Activated T-helper 1 cell treated with Interleukin-2 at 50 U/mL for 16 hours (primary cell): Measurements from ENCODE around the gene SAC3D1.
A peak's percentile ranks its signal among the peaks of the same experiment; 100 is the strongest.
"Not testable (repeated sequence)": the region's sequence is repeated elsewhere in the genome, so short reads cannot be mapped to it uniquely, and the experiment has no call there.

Experiments
- DNase-seq: peaks from one replicate; pipeline ENCODE4 v3.0.0-alpha.2; 2020; ENCODE audit warnings: low read depth

SAC3D1 gene

DNA sequence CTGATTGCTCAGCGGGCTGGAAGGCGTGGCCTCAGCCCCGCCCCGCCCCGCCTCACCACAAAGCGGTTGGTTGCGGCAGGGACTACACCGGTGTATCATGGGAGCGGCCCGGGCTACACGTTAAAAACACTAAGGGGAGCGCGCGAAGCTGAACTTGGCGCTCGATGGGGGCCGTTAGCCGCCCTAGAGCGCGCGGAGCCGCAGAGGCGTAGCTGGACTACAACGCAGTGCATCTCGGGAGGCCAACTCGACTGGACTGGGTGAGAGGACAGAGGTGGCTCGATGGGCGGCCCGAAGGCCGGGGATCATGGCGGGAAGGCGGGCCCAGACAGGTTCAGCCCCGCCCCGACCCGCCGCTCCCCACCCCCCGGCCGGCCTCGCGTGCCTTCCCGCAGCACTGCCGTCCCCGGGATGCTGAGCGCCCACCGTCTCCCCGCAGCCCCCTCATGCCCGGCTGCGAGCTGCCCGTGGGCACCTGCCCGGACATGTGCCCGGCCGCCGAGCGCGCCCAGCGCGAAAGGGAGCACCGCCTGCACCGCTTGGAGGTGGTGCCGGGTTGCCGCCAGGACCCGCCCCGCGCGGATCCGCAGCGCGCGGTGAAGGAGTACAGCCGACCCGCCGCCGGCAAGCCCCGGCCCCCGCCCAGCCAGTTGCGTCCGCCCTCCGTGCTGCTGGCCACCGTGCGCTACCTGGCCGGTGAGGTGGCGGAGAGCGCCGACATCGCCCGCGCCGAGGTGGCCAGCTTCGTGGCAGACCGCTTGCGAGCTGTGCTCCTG is at the start of gene SAC3D1:
Gene SAC3D1 (plus strand): TSS at position 364 of the 776 bp plus-strand sequence. CDS start 83 bp downstream, at position 447.
- DNase-seq: peak; percentile 74

DNA sequence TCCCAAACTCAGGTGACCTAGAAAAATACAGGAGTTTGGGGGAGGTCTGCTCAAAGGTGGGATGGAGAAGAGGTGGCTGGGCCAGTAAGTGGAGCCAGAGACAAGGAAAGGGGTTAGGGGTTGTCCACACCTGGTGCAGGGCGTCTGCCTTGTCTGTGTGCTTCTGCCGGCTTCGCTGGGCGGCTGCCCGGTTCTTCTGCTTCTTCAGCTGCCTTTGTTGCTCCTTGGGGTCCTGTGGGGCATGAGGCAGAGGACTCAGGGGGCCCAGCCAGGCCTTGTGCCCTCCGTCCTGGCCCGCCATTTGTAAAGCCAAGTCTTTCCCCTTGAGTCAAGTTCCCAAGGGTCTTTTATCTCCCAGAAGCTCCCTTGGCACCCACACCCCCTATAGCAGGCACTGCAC is 46.7 kb upstream of the SAC3D1 start:
- DNase-seq: no peak

DNA sequence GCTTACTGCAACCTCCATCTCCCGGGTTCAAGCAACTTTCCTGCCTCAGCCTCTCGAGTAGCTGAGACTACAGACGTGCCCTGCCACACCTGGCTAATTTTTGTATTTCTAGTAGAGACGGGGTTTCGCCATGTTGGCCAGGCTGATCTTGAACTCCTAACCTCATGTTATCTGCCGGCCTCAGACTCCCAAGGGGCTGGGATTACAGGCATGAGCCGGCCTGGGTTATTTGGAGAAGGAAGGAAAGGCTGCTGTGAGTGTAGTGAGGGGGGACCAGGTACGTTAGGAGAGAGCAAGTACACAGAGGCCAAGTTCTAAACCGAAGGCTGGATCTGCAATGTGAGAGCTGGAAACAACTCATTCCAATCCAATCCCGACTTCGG is 44.7 kb upstream of the SAC3D1 start:
- no peak for DNase-seq

DNA sequence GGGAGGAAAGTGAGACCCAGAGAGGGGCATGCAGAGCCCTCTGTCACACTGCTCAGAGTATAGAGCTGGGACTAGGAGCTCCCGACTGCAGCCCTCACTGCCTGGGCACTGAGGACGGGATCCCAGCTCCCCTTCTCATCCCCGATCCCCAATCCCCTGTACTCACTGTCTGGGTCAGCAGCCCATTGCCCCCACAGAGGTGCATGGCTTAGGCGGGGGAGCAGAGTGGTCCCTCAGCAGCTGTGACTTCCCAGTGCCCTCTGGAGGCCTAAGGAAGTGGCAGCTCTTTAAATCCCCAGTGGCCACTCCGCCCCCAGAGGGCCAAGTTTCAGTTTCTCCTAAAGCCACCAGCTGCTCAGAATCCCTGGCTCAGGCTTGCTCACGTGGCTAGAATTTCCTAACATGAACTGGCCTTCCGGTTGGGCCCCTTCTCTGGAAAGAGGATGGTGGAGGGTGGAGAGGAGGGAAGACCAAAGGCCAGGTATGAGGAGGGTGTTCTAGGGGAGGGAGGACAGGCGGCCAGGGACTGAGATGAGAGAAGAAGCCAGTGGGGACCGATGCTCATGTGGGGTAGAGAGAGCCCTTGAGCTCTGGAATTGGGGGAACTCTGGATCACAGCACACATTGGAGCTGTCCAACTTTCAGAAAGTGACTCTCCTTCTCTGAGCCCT is 44.2 kb upstream of the SAC3D1 start, which contains the start of gene BATF2:
Gene BATF2 (minus strand): TSS at position 262 of the 671 bp plus-strand sequence. CDS start 57 bp downstream, at position 205.
- no peak for DNase-seq

DNA sequence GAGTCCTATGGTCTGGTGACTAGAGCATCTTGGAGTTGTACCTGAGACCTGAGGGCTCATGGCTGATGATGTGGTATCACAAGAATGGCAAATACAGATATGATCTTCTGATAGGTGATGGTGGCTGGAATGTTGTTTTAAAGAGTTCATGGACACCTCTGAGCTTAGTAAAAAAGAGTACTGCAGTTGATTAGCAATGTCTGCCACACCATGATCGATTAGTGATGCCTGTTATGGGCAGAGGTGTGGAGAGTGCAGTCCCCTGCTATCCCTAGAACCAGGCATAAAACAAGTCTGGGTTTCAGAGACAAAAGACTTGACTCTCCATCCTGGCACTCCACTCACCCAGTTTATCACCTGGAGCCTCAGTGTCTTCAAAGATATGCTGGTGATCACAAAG is 42.9 kb upstream of the SAC3D1 start:
- no peak for DNase-seq

DNA sequence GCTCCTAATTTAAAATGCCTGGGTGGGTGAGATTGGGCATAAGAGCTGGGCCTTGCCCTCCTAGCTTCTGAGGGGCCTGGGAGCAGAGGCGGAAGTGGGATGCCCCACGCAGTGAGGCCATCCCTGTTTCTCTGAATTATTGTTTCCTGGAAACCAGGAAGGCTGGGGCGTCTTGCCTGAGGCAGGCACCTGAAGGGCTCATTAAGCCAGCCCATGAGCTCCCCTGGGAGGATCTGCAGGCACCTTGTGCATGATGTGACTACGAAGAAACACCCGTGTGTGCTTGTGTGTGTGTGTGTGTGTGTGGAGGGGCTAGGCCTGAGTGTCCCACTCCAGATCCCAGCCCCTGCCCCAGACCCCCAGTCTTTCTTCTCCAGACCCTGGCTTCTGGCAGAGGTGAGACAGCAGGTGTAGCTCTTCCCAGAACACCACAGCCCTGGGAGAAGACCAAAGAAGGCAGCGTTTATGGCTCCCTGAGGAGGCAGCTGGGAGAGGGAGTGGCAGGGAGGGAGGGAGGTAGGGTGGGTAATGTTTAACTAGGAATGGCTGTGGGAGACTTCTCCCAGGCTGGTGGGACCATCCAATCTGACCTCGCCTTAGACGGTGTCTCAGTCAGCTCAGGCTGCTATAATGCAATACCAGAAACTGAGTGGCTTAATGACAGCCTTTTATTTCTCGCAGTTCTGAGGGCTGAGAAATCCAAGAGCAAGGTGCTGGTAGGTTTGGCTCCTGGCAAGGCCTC is 42.1 kb upstream of the SAC3D1 start:
- no peak for DNase-seq

DNA sequence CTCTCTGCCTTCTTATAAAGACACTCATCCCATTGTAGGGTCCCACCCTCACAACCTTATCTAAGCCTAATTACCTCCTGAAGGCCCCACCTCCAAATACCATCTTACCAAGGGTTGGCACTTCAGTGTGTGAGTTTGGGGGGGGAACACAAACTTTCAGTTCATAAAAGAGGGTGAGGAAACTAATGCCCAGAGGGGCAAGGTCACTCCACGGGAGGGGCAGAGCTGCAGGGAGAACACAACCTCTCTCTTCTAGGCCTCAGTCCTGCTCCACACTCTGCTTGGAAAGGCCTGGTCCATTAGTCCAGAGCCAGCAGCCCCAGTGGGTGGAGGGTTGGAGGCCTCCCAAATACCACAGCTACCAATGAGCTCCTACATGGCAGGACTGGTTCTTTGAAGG is 41.5 kb upstream of the SAC3D1 start:
- DNase-seq: no peak

DNA sequence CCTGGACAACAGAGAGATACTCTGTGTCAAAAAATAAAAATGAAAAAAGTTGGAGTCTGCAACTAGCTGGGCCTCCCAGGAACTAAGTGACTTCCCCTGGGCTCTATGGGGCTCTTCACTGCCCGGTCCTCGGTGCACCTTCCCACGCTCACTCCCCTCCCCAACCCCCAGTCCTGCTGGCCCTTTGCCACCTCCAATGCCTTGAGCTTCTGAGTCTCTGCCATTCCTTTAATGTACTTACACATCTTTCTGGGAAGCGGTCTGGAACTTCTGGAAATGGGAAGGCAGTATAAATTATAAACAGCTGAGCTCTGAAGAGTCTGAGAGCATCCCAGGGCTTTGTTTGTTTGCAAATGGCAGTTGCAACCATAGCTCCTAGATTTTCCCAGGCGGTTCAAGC is 38.3 kb upstream of the SAC3D1 start:
- DNase-seq: no peak

DNA sequence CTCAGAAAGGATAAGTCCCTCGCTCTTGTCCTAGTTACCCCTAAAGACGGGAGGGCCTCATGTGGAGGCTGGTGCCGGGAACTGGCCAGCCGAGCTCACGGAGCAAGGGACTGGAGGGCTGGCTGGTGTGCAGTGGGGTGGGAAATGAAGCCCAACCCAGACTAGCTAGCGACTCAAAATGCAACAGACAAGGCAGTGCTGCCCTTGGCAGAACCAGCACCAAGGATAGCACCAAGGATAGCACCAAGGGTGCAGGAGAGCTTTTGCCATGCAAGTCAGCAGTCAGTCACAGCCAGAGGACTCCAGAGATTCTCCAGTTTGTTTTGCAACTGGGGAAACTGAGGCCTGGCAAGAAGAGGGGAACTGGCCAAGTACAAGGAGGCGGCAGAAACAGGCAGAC is 37.7 kb upstream of the SAC3D1 start:
- DNase-seq: no peak

DNA sequence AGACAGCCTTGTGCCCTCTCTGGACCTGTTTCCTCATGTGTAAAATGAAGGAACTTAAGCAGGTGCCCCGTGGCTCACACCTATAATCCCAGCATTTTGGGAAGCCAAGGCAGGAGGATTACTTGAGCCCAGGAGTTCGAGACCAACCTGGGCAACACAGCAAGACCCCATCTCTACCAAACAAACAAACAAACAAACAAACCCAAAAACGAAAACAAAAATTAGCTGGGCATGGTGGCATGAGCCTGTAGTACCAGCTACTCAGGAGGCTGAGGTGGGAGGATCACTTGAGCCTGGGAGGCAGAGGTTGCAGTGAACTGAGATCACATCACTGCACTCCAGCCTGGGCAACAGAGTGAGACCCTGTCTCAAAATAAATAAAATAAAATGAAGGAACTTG is 37.0 kb upstream of the SAC3D1 start:
- not testable (repeated sequence) for DNase-seq

DNA sequence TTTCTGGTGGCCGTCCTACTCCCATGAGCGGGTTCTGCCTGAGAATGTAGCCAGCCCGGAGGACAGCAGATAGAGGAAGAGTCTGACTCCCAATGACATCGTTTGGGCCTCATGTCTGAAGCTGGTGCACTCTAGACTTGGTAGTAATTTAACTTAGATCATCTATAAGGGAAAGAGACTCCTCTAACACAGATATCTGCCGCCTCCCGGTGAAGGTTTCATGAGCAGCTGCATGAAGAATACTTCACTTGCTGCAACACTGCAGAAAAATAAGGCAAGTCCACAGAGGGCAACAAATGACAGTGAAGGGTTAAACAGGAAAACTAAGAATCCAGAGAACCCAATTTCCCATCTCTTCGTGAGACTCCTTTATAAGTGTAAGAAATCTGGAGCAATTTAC is 33.0 kb upstream of the SAC3D1 start:
- no peak for DNase-seq

DNA sequence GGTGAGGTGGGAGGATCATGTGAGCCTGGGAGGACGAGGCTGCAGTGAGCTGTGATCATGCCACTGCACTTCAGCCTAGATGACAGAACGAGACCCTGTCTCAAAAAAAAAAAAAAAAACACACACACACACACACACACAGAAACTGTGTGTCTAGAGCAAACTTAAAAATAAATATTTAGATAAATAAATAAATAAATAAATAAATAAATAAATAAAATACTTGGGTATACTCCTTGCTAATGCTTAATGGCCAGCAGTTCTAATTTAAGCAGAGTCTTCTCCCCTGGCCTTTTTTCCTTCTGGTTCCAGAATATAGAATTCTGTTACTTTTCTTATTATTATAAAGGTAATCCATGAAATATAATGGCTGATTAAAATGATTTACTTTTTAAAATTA is 32.1 kb upstream of the SAC3D1 start:
- no peak for DNase-seq

DNA sequence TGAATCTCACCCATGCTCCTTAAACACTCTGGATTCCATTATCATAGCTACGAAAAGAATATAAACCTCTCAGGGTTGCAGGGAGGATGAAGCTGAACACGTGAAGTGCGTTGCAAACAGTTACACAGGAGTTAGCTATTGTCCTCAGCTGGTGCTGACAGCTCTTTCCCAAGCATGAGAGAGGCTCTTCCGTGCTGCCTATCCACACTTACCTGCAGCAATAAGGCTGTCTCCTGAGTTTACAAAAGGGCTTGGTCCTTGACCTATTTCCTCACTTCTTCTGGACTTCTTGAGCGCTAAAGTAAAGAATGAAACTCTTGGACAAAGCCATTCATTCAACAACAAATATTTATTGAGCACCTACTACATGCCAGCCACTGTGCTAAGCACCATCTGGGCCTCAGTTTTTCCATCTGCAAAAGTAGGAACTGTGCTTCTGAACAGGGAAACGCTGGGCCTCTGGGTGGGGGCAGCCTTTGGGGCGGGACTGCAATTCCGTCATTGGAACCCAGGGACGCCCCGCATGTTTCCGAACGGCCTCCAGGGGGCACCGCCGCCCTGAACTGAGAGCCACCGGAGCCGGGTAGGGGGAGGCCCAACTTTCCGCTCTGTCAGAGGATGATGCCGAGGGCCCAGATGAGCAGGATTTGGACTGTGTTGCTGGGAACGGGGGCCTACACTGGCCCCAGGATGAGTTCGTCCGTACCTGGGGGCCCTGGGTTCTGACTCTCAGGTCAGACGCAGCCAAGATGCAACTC is 27.7 kb upstream of the SAC3D1 start:
- peak; percentile 82 for DNase-seq

DNA sequence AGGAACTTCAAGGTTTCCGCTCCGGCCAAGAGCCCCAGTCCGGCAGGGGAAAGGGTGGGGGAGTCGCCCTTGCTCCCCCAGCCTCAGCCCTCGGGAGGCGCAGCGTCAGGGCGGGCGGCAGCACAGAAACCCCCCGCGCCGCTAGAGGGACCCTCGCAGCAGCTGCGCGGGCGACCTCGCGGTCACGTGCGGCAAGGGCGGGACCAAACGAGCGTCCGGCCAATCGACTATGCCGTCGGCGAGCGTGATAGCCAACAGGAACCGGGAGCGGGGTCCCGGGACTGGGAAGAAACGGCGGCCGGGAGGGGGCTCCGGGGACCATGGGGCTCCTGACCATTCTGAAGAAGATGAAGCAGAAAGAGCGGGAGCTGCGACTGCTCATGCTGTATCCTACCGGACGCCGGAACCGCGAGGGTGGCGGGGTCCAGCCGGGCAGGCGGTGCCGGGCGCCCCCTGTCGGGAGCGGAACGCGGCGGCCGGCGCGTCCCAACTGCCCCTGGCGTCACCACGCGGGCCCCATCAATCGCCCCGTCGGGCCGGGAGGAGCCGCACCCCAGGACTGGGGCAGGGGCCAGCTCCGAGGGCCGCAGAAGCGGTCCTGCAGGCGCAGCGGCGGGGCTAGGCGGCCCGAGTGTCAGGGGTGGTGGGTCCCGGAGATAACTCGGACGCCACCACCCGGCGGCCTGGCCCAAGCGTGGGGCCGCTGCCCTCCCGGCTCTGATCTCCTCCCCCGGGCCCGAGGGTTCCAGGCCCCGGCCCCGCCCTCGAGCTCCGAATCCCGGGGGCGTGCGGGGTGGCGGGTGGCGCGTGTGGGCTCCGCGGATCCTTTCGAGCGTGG is 26.9 kb upstream of the SAC3D1 start, which contains the start of gene ARL2:
Gene ARL2 (plus strand): TSS at position 273 of the 838 bp plus-strand sequence. CDS start 48 bp downstream, at position 321.
- peak; percentile 76 for DNase-seq

DNA sequence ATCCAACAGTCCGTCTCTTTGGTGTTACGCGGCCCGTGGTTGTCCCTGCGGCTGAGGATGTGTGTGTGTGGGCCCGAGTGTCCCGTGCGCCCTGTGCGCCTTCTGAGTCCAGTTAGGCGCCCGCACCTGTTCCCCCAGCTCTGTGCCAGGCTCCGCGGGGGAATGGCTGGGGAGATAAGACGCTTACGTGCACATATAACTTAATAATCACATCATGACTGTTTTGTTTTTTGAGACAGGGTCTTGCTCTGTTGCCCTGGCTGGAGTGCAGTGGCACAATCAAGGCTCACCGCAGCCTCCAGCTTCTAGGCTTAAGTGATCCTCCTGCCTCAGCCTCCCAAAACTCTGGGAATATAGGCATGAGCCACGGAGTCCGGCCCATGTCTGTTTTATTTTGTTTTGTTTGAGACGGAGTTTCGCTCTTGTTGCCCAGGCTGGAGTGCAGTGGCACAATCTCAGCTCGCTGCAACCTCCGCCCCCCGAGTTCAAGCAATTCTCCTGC is 26.2 kb upstream of the SAC3D1 start:
- DNase-seq: no peak

DNA sequence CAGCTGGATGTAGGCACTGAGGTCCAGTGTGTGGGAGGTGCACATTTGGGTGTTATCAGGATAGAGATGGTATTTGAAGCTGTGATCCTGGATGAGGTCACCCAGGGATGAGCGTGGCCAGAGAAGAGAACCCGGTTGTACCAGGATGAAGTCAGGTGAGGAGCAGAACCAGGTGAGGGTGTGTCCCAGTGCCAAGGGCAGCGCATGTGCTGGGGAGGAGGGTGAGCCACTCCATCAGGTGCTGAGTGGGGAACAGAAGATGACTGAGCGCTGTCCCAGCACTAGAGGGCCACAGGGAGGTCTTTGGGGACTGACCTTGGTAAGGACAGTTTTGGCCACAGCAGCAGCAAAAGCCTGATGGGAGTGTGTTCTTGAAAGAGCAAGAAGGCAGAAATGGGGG is 24.3 kb upstream of the SAC3D1 start:
- DNase-seq: no peak

DNA sequence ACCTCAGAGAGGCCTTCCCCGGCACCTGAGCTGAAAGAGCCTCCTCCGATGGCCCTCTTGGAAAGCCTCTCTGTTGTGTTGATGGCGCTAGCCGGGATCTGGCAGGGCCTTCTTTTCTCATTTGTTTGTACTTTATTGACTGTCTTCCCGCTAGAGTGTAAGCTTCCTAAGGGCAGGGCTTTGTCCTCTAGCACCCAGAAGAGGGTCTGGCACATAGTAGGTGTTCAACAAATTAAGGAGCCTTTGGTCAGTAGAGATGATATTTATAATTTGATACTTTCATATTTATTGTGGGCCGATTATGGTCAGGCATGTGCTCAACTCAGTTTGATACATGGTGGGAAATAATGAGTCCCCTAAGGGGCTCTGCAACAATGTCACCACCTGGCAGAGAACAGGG is 23.1 kb upstream of the SAC3D1 start:
- DNase-seq: no peak

DNA sequence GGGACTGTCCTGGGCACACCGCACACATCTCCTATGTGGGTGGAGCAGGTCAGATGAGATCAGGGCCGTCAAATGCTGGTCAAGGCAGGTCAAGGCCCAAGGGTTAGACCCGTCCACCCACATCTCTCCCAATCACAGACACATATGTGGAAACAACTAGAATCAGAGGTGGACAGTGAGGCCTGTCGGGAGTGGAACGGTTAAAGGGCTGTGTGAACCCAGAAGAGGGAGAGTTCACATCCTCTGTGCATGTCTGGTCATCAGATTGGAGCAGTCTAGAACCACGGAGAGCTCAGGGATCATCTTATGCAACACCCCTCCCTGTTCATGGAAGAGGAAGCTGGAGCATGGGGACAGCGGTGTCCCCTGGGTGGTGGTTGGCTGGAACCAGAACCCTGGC is 21.2 kb upstream of the SAC3D1 start:
- no peak for DNase-seq

DNA sequence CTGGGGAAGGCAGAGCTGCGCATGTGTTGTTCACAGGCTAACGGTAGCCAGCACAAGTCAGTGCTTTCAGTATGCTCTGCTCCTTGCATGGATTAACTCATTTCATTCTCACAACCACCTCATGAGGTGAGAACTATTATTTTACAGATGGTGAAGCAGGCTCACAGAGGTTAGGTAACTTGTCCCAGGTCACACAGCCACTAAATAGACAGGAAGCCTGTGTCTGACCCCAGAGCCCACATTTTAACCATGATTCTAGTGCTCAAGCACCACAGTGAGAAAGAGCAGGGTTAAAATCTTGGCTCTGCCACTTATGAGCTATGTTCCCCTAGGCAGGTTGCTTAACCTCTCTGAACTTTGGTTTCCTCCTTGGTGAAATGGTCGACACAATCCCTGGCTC is 20.0 kb upstream of the SAC3D1 start:
- DNase-seq: no peak

DNA sequence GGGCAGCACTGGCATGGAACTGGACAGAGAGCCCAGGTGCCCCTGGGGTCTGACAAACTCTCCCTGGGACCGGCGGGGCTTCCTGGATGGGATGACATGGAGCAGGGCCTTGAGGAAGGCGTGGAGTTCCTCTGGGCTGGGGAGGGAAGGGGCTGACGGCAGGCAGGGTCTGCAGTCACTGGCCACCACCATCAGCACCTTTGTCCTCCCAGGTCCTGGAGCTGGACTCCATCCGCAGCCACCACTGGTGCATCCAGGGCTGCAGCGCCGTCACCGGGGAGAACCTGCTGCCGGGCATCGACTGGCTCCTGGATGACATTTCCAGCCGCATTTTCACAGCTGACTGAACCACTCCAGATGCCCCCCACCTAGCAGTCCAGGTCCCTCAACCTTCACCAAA is 19.5 kb upstream of the SAC3D1 start:
- no peak for DNase-seq

DNA sequence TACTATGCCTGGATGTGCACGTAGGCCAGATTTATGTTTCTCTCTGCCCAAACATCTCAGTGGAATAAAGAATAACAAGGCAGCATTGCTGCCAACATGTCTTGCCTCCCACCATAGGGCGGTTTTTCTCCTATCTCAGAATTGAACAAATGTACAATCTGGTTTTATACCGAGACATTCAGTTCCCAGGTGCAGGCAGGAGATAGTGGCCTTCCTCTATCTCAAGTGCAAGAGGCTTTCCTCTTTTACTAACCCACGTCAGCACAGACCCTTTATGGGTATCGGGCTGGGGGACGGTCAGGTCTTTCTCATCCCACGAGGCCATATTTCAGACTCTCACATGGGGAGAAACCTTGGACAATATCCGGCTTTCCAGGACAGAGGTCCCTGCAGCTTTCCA is 17.5 kb upstream of the SAC3D1 start:
- not testable (repeated sequence) for DNase-seq
